Adrenal gland (tissue), 12 donors: Measurements from ENCODE around the gene SHLD1. TPM values are rescaled to one million over a fixed set of nuclear protein-coding genes. Genes with fewer than 3 reads are reported as not detected.

Experiments used
- DNase-seq, 7 donors: peaks; one replicate each; pipeline ENCODE4 v3.0.0-alpha.2; 2019 to 2020
- H3K27ac ChIP-seq, 5 donors: fragments of 200-600 bp; sonication (generic) in 4 of 5; 1 replicate in 3 of 5; 2 replicates in 2 of 5; pipeline versions ENCODE4 v1.5.1 to v1.8.0; 2016 to 2020; ENCODE audit warnings: mild to moderate bottlenecking in 1 of 5
- H3K27me3 ChIP-seq: fragments of 200-600 bp; 2 replicates; pipeline ENCODE4 v1.8.0; 2021
- H3K36me3 ChIP-seq, 2 donors: fragments of 200-600 bp; replicated peaks in 1 of 2; 1 replicate in 1 of 2; 2 replicates in 1 of 2; pipeline versions ENCODE4 v1.5.1 to v1.8.0; 2018 to 2022
- H3K4me1 ChIP-seq, 2 donors: fragments of 200-600 bp; replicated peaks in 1 of 2; 1 replicate in 1 of 2; 2 replicates in 1 of 2; pipeline versions ENCODE4 v1.5.1 to v1.8.0; 2018 to 2021
- H3K4me3 ChIP-seq, 4 donors: fragments of 200-600 bp; sonication (generic) in 3 of 4; one replicate each; pipeline ENCODE4 v1.5.1; 2016 to 2018
- H3K9me3 ChIP-seq, 3 donors: fragments of 200-600 bp; sonication (generic) in 1 of 3; replicated peaks in 1 of 3; 1 replicate in 2 of 3; 2 replicates in 1 of 3; pipeline versions ENCODE4 v1.5.1 to v1.8.0; 2016 to 2021
- CTCF ChIP-seq, 6 experiments: fragments of 450-650 bp in 4 of 6; fragments of 200-600 bp in 2 of 6; sonication (generic) in 1 of 6; IDR thresholded peaks; 1 replicate in 5 of 6; 2 replicates in 1 of 6; pipeline versions ENCODE4 v1.5.1 to v1.8.0; 2016 to 2021; ENCODE audit warnings: antibody characterized with exemption in 6 of 6, mild to moderate bottlenecking in 2 of 6, moderate library complexity in 1 of 6
- POLR2A ChIP-seq, 2 donors: fragments of 450-650 bp; IDR thresholded peaks; one replicate each; pipeline ENCODE4 v1.6.1; 2017; ENCODE audit warnings: antibody characterized with exemption in 2 of 2, mild to moderate bottlenecking in 2 of 2, moderate library complexity in 1 of 2
- WGBS, 4 donors: extraction: QIAGEN DNeasy Blood & Tissue Kit in 2 of 4; methylation state at CpG; one replicate each; pipeline versions ENCODE4 v1.1.5 to v1.1.7; 2013 to 2017; 5-methylcytosine and 5-hydroxymethylcytosine counted together
- intact Hi-C, 2 donors: fragments of 100-400 bp; cut with DNase I; formaldehyde crosslinking; loops; one replicate each; pipeline versions ENCODE4 v1.14.1 to v1.15.0; 2022 to 2023
- polyA plus RNA-seq, 3 donors: library from polyadenylated mRNA; stranded (reverse); fragments of 200-250 nt in 2 of 3; fragments of 350-450 nt in 1 of 3; fragmentation: Illumina TruSeq in 1 of 3; extraction: RNeasy Lipid Tissue Mini Kit (QIAGEN cat#74804) in 1 of 3; gene quantifications; one replicate each; pipeline ENCODE4 v1.2.3, GENCODE V29; 2013 to 2014
- total RNA-seq, 9 donors: library from RNA; depleted of rRNA in 4 of 9; stranded (reverse); fragments of >200 nt in 4 of 9; fragments of 120-200 nt in 1 of 9; fragmentation: NEBNext Ultra II Directional in 1 of 9; extraction: Animal tissue kit (Norgen Biotek cat#: 25700) in 1 of 9; gene quantifications; one replicate each; pipeline versions ENCODE4 v1.1.0 to v1.2.4, GENCODE V29; 2013 to 2023
- donor health status: healthy with polysubstance abuse.
- donor health status: Bipolar disorder and iron deficiency.
- donor health status: DM: yes; HTN: yes; CAD: no.
- donor health status: DM: no; HTN: no; CAD: no.
- donor health status: DM: no; HTN: no; CAD: no.
- donor health status: DM: yes; HTN: yes; CAD: no.

SHLD1 gene
- total and polyA plus RNA-seq, 12 donors, result 3.6 to 18.0 (median 13.0) TPM

- no peak for TF ChIP-seq POLR2A (IDR thresholded peaks at IDR 0.05)
- TF ChIP-seq CTCF (IDR thresholded peaks at IDR 0.05), result no peak
- no peak for DNase-seq
- intact Hi-C loops, result no loop called here
- H3K27me3 ChIP-seq, result no peaks in the 10 kb centered on the region
- H3K36me3 ChIP-seq, result no peaks in the 10 kb centered on the region
- WGBS, 4 donors, result 89 to 98% (median 95%) methylated on average over 5 of the region's 5 CpGs
- H3K4me1 ChIP-seq, result peaks cover 44 to 63% of the 10 kb centered on the region in 2 donors
- H3K9me3 ChIP-seq, result no peaks in the 10 kb centered on the region
- H3K4me3 ChIP-seq, result no peak overlapping the region
- peak overlapping the region in 1 of 5 donors; percentile 49 for H3K27ac ChIP-seq
Observed at GRCh38 chr20:5840411-5841002, 90.3 kb downstream of the SHLD1 start.

GRCh38 chr20:5841522-5841921 lies 91.3 kb downstream of the SHLD1 start:
- intact Hi-C loops, result no loop called here

GRCh38 chr20:5842465-5842864 lies 92.3 kb downstream of the SHLD1 start:
- no peaks in the 10 kb centered on the region for H3K27me3 ChIP-seq
- intact Hi-C loops, result no loop called here
- DNase-seq, result no peak
- H3K27ac ChIP-seq, result peak overlapping the region in 2 of 5 donors; percentile 31 to 71
- WGBS, 4 donors, result 75 to 83% (median 80%) methylated on average over 2 of the region's 2 CpGs
- H3K4me3 ChIP-seq, result no peak overlapping the region
- no peaks in the 10 kb centered on the region for H3K36me3 ChIP-seq
- TF ChIP-seq CTCF (IDR thresholded peaks at IDR 0.05) (no peak), POLR2A (IDR thresholded peaks at IDR 0.05) (no peak)
- peaks cover 29 to 46% of the 10 kb centered on the region in 2 donors for H3K4me1 ChIP-seq
- no peaks in the 10 kb centered on the region for H3K9me3 ChIP-seq

More at GRCh38 chr20:5841522-5841921, 91.3 kb downstream of the SHLD1 start:
- peaks cover 34 to 53% of the 10 kb centered on the region in 2 donors for H3K4me1 ChIP-seq
- H3K27ac ChIP-seq, result peak overlapping the region in 2 of 5 donors; percentile 31 to 71
- no peak for DNase-seq
- no peak for TF ChIP-seq POLR2A (IDR thresholded peaks at IDR 0.05)
- no peak for TF ChIP-seq CTCF (IDR thresholded peaks at IDR 0.05)
- no peaks in the 10 kb centered on the region for H3K36me3 ChIP-seq
- 29 to 42% (median 35%) methylated on average over 1 of the region's 1 CpG for WGBS, 4 donors
- H3K9me3 ChIP-seq, result no peaks in the 10 kb centered on the region
- H3K27me3 ChIP-seq, result no peaks in the 10 kb centered on the region
- no peak overlapping the region for H3K4me3 ChIP-seq

GRCh38 chr20:5843054-5843592 lies 92.9 kb downstream of the SHLD1 start:
- 57 to 65% (median 58%) methylated on average over 5 of the region's 5 CpGs for WGBS, 4 donors
- no peak for TF ChIP-seq POLR2A (IDR thresholded peaks at IDR 0.05)
- TF ChIP-seq CTCF (IDR thresholded peaks at IDR 0.05), result no peak
- no peaks in the 10 kb centered on the region for H3K36me3 ChIP-seq
- H3K27ac ChIP-seq, result peak overlapping the region in 2 of 5 donors; percentile 63 to 71
- peaks cover 29 to 40% of the 10 kb centered on the region in 2 donors for H3K4me1 ChIP-seq
- intact Hi-C loops, result no loop called here
- no peaks in the 10 kb centered on the region for H3K9me3 ChIP-seq
- no peaks in the 10 kb centered on the region for H3K27me3 ChIP-seq
- H3K4me3 ChIP-seq, result no peak overlapping the region
- DNase-seq, result no peak
